HCT116 (cell line): ENCODE results near the gene ETFA. TPM values are rescaled to one million over a fixed set of nuclear protein-coding genes. Genes with fewer than 3 reads are reported as not detected.

Source experiments
- ATAC-seq: fragments of 200-7000 bp; cut with Tn5 transposase; 2 replicates; pipeline ENCODE4 v1.9.1; 2020; ENCODE audit warnings: mild to moderate bottlenecking, moderate library complexity
- BruUV-seq: library from RNA; stranded (reverse); fragments of 400-500 nt; replicated peaks from 2 replicates; lab custom pipeline; 2021; lab: Mats Ljungman, UMichigan
- CTCF ChIA-PET: fragments of 300-600 bp; sonication (Branson Sonifier 250); formaldehyde crosslinking; loops from one replicate; lab custom pipeline; 2021; ENCODE audit warnings: antibody characterized with exemption; lab: Charles Lee
- POLR2A ChIA-PET: fragments of 300-600, 350-600 bp; sonication (Branson Sonifier 250); formaldehyde crosslinking; loops from one replicate; lab custom pipeline; 2021; ENCODE audit warnings: antibody characterized with exemption; lab: Charles Lee
- RAD21 ChIA-PET, 2 experiments: fragments of 300-600 bp; sonication (Branson Sonifier 250); formaldehyde crosslinking; loops; one replicate each; lab custom pipeline; 2023; ENCODE audit warnings: low total read pairs in 2 of 2; ENCODE audit not compliant: uncharacterized antibody in 2 of 2, unreplicated experiment in 2 of 2, low non-redundant PET in 1 of 2; lab: Charles Lee
- DNase-seq: peaks from one replicate; pipeline ENCODE4 v3.0.0-alpha.2; 2010; ENCODE audit warnings: low read depth, low spot score
- H2AFZ ChIP-seq: fragments of 200-600 bp; shearing (Covaris generic), sonication (generic); 2 replicates; pipeline ENCODE4 v1.6.1; 2017; ENCODE audit warnings: low read depth, mixed run types, mixed read lengths, antibody characterized with exemption, low read length; ENCODE audit not compliant: poor library complexity, severe bottlenecking
- H3K27ac ChIP-seq: 2 replicates; pipeline ENCODE4 v1.5.1; 2012; ENCODE audit warnings: low read depth, low read length
- H3K27me3 ChIP-seq: fragments of 200-600 bp; sonication (generic); 2 replicates; pipeline ENCODE4 v1.6.1; 2016; ENCODE audit warnings: mixed run types, low read length, mixed read lengths; ENCODE audit not compliant: insufficient read depth
- H3K36me3 ChIP-seq, 2 experiments: fragments of 200-500 bp in 1 of 2; fragments of 200-600 bp in 1 of 2; sonication (Bioruptor generic) in 1 of 2; sonication (generic) in 1 of 2; 2 replicates each; pipeline versions ENCODE4 v1.5.1 to v1.6.1; 2014 to 2016; ENCODE audit warnings: low read length in 2 of 2, inconsistent platforms in 1 of 2, mixed read lengths in 1 of 2, mixed run types in 1 of 2; ENCODE audit not compliant: insufficient read depth in 2 of 2, control insufficient read depth in 1 of 2
- H3K4me1 ChIP-seq, 2 experiments: fragments of 200-600 bp in 1 of 2; sonication (generic) in 1 of 2; 2 replicates each; pipeline versions ENCODE4 v1.5.1 to v1.6.1; 2012 to 2017; ENCODE audit warnings: low read length in 2 of 2, inconsistent platforms in 1 of 2, mild to moderate bottlenecking in 1 of 2, mixed read lengths in 1 of 2, mixed run types in 1 of 2, moderate library complexity in 1 of 2; ENCODE audit not compliant: insufficient read depth in 2 of 2, control insufficient read depth in 1 of 2
- H3K4me2 ChIP-seq: fragments of 200-600 bp; sonication (generic); 2 replicates; pipeline ENCODE4 v1.6.1; 2017; ENCODE audit warnings: mixed run types, low read length, mixed read lengths
- H3K4me3 ChIP-seq, 2 experiments: fragments of 200-600 bp in 1 of 2; sonication (generic) in 1 of 2; replicated peaks in 1 of 2; 2 replicates each; pipeline ENCODE4 v1.5.1; 2011 to 2016; ENCODE audit warnings: low read length in 2 of 2, control low read depth in 1 of 2, low read depth in 1 of 2, mild to moderate bottlenecking in 1 of 2, mixed read lengths in 1 of 2, mixed run types in 1 of 2
- H3K79me2 ChIP-seq: fragments of 200-600 bp; sonication (generic); 2 replicates; pipeline ENCODE4 v1.6.1; 2017; ENCODE audit warnings: mild to moderate bottlenecking, mixed run types, low read length, moderate library complexity, mixed read lengths; ENCODE audit not compliant: insufficient read depth
- H3K9ac ChIP-seq: fragments of 200-600 bp; sonication (generic); 2 replicates; pipeline ENCODE4 v1.6.1; 2016; ENCODE audit warnings: low read length, mixed read lengths
- H3K9me2 ChIP-seq: fragments of 200-600 bp; sonication (generic), shearing (Covaris generic); 2 replicates; pipeline ENCODE4 v1.6.1; 2017; ENCODE audit warnings: mixed run types, mild to moderate bottlenecking, moderate library complexity; ENCODE audit not compliant: insufficient read depth
- H3K9me3 ChIP-seq, 2 experiments: fragments of 200-500 bp in 1 of 2; fragments of 200-600 bp in 1 of 2; sonication (Bioruptor generic) in 1 of 2; sonication (generic) in 1 of 2; 2 replicates each; pipeline ENCODE4 v1.6.1; 2014 to 2017; ENCODE audit warnings: low read length in 2 of 2, mixed read lengths in 2 of 2, inconsistent platforms in 1 of 2, low read depth in 1 of 2, mild to moderate bottlenecking in 1 of 2, mixed run types in 1 of 2, moderate library complexity in 1 of 2; ENCODE audit not compliant: control insufficient read depth in 1 of 2, insufficient read depth in 1 of 2
- H4K20me1 ChIP-seq: fragments of 200-600 bp; sonication (generic), shearing (Covaris generic); 2 replicates; pipeline ENCODE4 v1.6.1; 2017; ENCODE audit warnings: mixed run types, mild to moderate bottlenecking, moderate library complexity; ENCODE audit not compliant: insufficient read depth
- ATF3 ChIP-seq: IDR thresholded peaks from 2 replicates; pipeline ENCODE4 v1.6.1; 2012
- CBX3 ChIP-seq: IDR thresholded peaks from 2 replicates; pipeline ENCODE4 v1.6.1; 2012; ENCODE audit warnings: low read depth
- CTCF ChIP-seq, 3 experiments: fragments of 200-600 bp in 1 of 3; sonication (generic) in 1 of 3; IDR thresholded peaks in 2 of 3; conservative IDR thresholded peaks in 1 of 3; 2 replicates each; pipeline ENCODE4 v1.5.1; 2012 to 2017; ENCODE audit warnings: low read depth in 2 of 3, low read length in 2 of 3, antibody characterized with exemption in 1 of 3, borderline replicate concordance in 1 of 3, control low read depth in 1 of 3, mild to moderate bottlenecking in 1 of 3, mixed read lengths in 1 of 3, mixed run types in 1 of 3, moderate library complexity in 1 of 3; ENCODE audit not compliant: insufficient read depth in 1 of 3
- ELF1 ChIP-seq: IDR thresholded peaks from 2 replicates; pipeline ENCODE4 v1.6.1; 2012; ENCODE audit warnings: low read depth, borderline replicate concordance
- EZH2phosphoT487 ChIP-seq: fragments of 200-600 bp; IDR thresholded peaks from 2 replicates; pipeline ENCODE4 v1.6.1; 2018; ENCODE audit warnings: antibody characterized with exemption, borderline replicate concordance
- FOSL1 ChIP-seq: IDR thresholded peaks from 2 replicates; pipeline ENCODE4 v1.6.1; 2012; ENCODE audit warnings: low read depth
- POLR2AphosphoS5 ChIP-seq: IDR thresholded peaks from 2 replicates; pipeline ENCODE4 v1.6.1; 2011; ENCODE audit warnings: mild to moderate bottlenecking, low read depth, low read length, moderate library complexity
- REST ChIP-seq: IDR thresholded peaks from 2 replicates; pipeline ENCODE4 v1.6.1; 2012; ENCODE audit warnings: low read depth
- SIN3A ChIP-seq: IDR thresholded peaks from 2 replicates; pipeline ENCODE4 v1.6.1; 2012; ENCODE audit warnings: low read depth
- SRF ChIP-seq: IDR thresholded peaks from 2 replicates; pipeline ENCODE4 v1.6.1; 2012; ENCODE audit warnings: low read depth
- YY1 ChIP-seq: IDR thresholded peaks from 2 replicates; pipeline ENCODE4 v1.6.1; 2011; ENCODE audit warnings: low read length, low read depth, moderate library complexity, mild to moderate bottlenecking; ENCODE audit not compliant: insufficient replicate concordance; ENCODE audit errors: extremely low read depth
- ZBTB33 ChIP-seq: IDR thresholded peaks from 2 replicates; pipeline ENCODE4 v1.6.1; 2011; ENCODE audit warnings: mild to moderate bottlenecking, low read length, moderate library complexity; ENCODE audit not compliant: insufficient replicate concordance; ENCODE audit errors: extremely low read depth
- intact Hi-C: fragments of 100-400 bp; cut with micrococcal nuclease; formaldehyde crosslinking; loops from 2 replicates; pipeline ENCODE4 v1.10.0; 2022
- total RNA-seq: library from RNA; stranded (reverse); gene quantifications from one replicate; pipeline ENCODE4 v1.2.1, GENCODE V29; 2021; ENCODE audit not compliant: unreplicated experiment

ETFA gene
- total RNA-seq, 1 experiment from 2014 or later = 144 TPM

GRCh38 chr15:76344893-76345582 lies 33.8 kb upstream of the ETFA start:
- Histone ChIP-seq H3K4me3 (peak overlapping the region in 1 of 2 experiments; percentile 62; a peak in 1 of 4 replicates), H4K20me1 (no peaks in the 10 kb centered on the region), H3K36me3 (peaks cover 0 to 4% of the 10 kb centered on the region in 2 experiments; a peak in 2 of 4 replicates), H3K79me2 (no peaks in the 10 kb centered on the region), H3K9me2 (no peaks in the 10 kb centered on the region), H3K4me1 (peaks cover 5 to 11% of the 10 kb centered on the region in 2 experiments; a peak in 2 of 4 replicates), H3K9me3 (no peaks in the 10 kb centered on the region), H3K4me2 (peak overlapping the region; percentile 84), H2AFZ (no peak overlapping the region), H3K9ac (peak overlapping the region; percentile 67), H3K27me3 (no peaks in the 10 kb centered on the region), H3K27ac (no peak overlapping the region)
- RAD21 ChIA-PET = no interaction called here
- POLR2A ChIA-PET = interaction anchor here (0.8 to 6.6 kb wide), 2 partner anchors 9 to 521 kb away, joined by 3 to 39 read pairs; partner anchors contain the start of gene ISL2
- CTCF ChIA-PET = interaction anchor here (1.1 kb wide), 1 partner anchor 11 kb away, joined by 3 read pairs; no protein-coding TSS in a partner anchor
- DNase-seq = no peak
- intact Hi-C loops = no loop called here
- no TSS peak for BruUV-seq
- no peak for ATAC-seq
- TF ChIP-seq SRF (no peak), CTCF (IDR thresholded peaks at IDR 0.05 in 2 of 3, conservative IDR thresholded peaks at IDR 0.05 in 1 of 3; ENCODE audit: borderline replicate concordance in 1 of 3, insufficient read depth in 1 of 3, low read depth in 2 of 3, low read length in 2 of 3) (no peak), ATF3 (no peak), SIN3A (no peak), YY1 (no peak), CBX3 (no peak), EZH2phosphoT487 (no peak), FOSL1 (no peak), REST (no peak), POLR2AphosphoS5 (no peak), ELF1 (no peak), ZBTB33 (no peak)
